ENCODE data around the gene ABCC6. TPM values are rescaled to one million over a fixed set of nuclear protein-coding genes. Genes with fewer than 3 reads are reported as not detected.
"Not testable (repeated sequence)": the region's sequence is repeated elsewhere in the genome, so short reads cannot be mapped to it uniquely, and the experiment has no call there.

Gene ABCC6
- polyA plus RNA-seq, 2 donors = 0.08 to 0.31 TPM

GRCh38 chr16:16166949-16167348 lies 56.3 kb downstream of the ABCC6 start:
- no peaks in the 10 kb centered on the region for H3K27me3 ChIP-seq (ENCODE audit: control insufficient read depth in 1 of 2, insufficient read depth in 2 of 2, low read length in 2 of 2)
- H3K27ac ChIP-seq (ENCODE audit: low read depth in 2 of 2, low read length in 1 of 2) = no peak overlapping the region
- no peaks in the 10 kb centered on the region for H3K9me3 ChIP-seq (ENCODE audit: control insufficient read depth in 2 of 2, insufficient read depth in 1 of 2, low read depth in 1 of 2, low read length in 1 of 2)
- no peaks in the 10 kb centered on the region for H3K36me3 ChIP-seq (ENCODE audit: control insufficient read depth in 2 of 2, insufficient read depth in 2 of 2, low read length in 1 of 2)
- H3K4me3 ChIP-seq (ENCODE audit: low read depth in 1 of 2, low read length in 2 of 2) = no peak overlapping the region
- H3K4me1 ChIP-seq (ENCODE audit: control insufficient read depth in 2 of 2, insufficient read depth in 2 of 2, low read length in 1 of 2) = no peaks in the 10 kb centered on the region
- WGBS, 2 donors = 34 to 41% methylated on average over 2 of the region's 2 CpGs

DNA sequence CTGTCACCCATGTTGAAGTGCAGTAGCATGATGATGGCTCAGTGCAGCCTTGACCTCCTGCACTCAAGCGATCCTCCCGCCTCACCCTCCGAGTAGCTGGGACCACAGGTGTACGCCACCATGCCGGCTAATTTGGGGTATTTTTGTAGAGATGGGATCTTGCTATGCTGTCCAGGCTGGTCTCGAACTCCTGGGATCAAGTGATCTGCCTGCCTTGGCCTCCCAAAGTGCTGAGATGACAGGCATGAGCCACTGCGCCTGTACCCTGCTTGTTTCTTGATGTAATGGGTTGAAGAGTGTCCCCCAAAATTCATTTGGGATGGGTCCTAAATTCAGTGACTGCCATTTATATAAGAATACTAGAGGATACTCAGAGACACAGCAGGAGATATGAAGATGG lies 57.2 kb downstream of the ABCC6 start:
- no peaks in the 10 kb centered on the region for H3K4me1 ChIP-seq (ENCODE audit: control insufficient read depth in 2 of 2, insufficient read depth in 2 of 2, low read length in 1 of 2)
- no peak overlapping the region for H3K4me3 ChIP-seq (ENCODE audit: low read depth in 1 of 2, low read length in 2 of 2)
- no peaks in the 10 kb centered on the region for H3K27me3 ChIP-seq (ENCODE audit: control insufficient read depth in 1 of 2, insufficient read depth in 2 of 2, low read length in 2 of 2)
- 81 to 86% methylated on average over 7 of the region's 7 CpGs for WGBS, 2 donors
- H3K9me3 ChIP-seq (ENCODE audit: control insufficient read depth in 2 of 2, insufficient read depth in 1 of 2, low read depth in 1 of 2, low read length in 1 of 2) = no peaks in the 10 kb centered on the region
- no peak overlapping the region for H3K27ac ChIP-seq (ENCODE audit: low read depth in 2 of 2, low read length in 1 of 2)
- H3K36me3 ChIP-seq (ENCODE audit: control insufficient read depth in 2 of 2, insufficient read depth in 2 of 2, low read length in 1 of 2) = no peaks in the 10 kb centered on the region

- Histone ChIP-seq H3K9me3 (ENCODE audit: control insufficient read depth in 2 of 2, insufficient read depth in 1 of 2, low read depth in 1 of 2, low read length in 1 of 2) (peaks cover 0 to 7% of the 10 kb centered on the region in 2 donors), H3K4me1 (ENCODE audit: control insufficient read depth in 2 of 2, insufficient read depth in 2 of 2, low read length in 1 of 2) (no peaks in the 10 kb centered on the region), H3K27me3 (ENCODE audit: control insufficient read depth in 1 of 2, insufficient read depth in 2 of 2, low read length in 2 of 2) (no peaks in the 10 kb centered on the region), H3K27ac (ENCODE audit: low read depth in 2 of 2, low read length in 1 of 2) (no peak overlapping the region), H3K4me3 (ENCODE audit: low read depth in 1 of 2, low read length in 2 of 2) (no peak overlapping the region), H3K36me3 (ENCODE audit: control insufficient read depth in 2 of 2, insufficient read depth in 2 of 2, low read length in 1 of 2) (no peaks in the 10 kb centered on the region)
- 72 to 77% methylated on average over 3 of the region's 3 CpGs for WGBS, 2 donors
Measured at GRCh38 chr16:16164243-16164642, 59.1 kb downstream of the ABCC6 start.

- Histone ChIP-seq H3K9me3 (ENCODE audit: control insufficient read depth in 2 of 2, insufficient read depth in 1 of 2, low read depth in 1 of 2, low read length in 1 of 2) (peaks cover 0 to 11% of the 10 kb centered on the region in 2 donors), H3K4me1 (ENCODE audit: control insufficient read depth in 2 of 2, insufficient read depth in 2 of 2, low read length in 1 of 2) (no peaks in the 10 kb centered on the region), H3K36me3 (ENCODE audit: control insufficient read depth in 2 of 2, insufficient read depth in 2 of 2, low read length in 1 of 2) (no peaks in the 10 kb centered on the region), H3K27ac (ENCODE audit: low read depth in 2 of 2, low read length in 1 of 2) (no peak overlapping the region), H3K4me3 (ENCODE audit: low read depth in 1 of 2, low read length in 2 of 2) (no peak overlapping the region), H3K27me3 (ENCODE audit: control insufficient read depth in 1 of 2, insufficient read depth in 2 of 2, low read length in 2 of 2) (no peaks in the 10 kb centered on the region)
- WGBS, 2 donors = 79 to 82% methylated on average over 5 of the region's 5 CpGs
Measured at GRCh38 chr16:16163571-16163970, 59.7 kb downstream of the ABCC6 start.

DNA sequence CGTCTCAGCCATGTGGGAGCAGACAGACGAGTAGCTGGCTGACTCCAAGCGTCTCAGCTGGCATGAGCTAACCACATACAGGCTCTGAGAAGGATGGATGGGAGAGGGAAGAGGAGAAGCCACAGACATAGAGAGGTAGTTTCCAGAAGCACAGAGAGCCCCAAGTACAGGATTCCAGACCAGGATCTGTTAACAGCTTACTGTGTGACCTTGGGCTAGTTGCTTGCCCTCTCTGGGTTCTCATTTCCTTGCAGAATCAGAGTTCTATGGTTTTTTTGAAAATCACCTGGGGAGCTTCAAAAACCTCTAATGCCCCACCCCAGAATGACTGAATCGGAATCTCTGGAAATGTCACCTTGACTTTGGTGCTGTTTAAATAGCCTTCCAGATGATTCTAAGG lies 60.2 kb downstream of the ABCC6 start:
- Histone ChIP-seq H3K4me3 (ENCODE audit: low read depth in 1 of 2, low read length in 2 of 2) (no peak overlapping the region), H3K36me3 (ENCODE audit: control insufficient read depth in 2 of 2, insufficient read depth in 2 of 2, low read length in 1 of 2) (no peaks in the 10 kb centered on the region), H3K4me1 (ENCODE audit: control insufficient read depth in 2 of 2, insufficient read depth in 2 of 2, low read length in 1 of 2) (no peaks in the 10 kb centered on the region), H3K9me3 (ENCODE audit: control insufficient read depth in 2 of 2, insufficient read depth in 1 of 2, low read depth in 1 of 2, low read length in 1 of 2) (peaks cover 0 to 11% of the 10 kb centered on the region in 2 donors), H3K27me3 (ENCODE audit: control insufficient read depth in 1 of 2, insufficient read depth in 2 of 2, low read length in 2 of 2) (no peaks in the 10 kb centered on the region), H3K27ac (ENCODE audit: low read depth in 2 of 2, low read length in 1 of 2) (no peak overlapping the region)
- 85 to 87% methylated on average over 4 of the region's 4 CpGs for whole genome bisulfite sequencing, 2 donors

DNA sequence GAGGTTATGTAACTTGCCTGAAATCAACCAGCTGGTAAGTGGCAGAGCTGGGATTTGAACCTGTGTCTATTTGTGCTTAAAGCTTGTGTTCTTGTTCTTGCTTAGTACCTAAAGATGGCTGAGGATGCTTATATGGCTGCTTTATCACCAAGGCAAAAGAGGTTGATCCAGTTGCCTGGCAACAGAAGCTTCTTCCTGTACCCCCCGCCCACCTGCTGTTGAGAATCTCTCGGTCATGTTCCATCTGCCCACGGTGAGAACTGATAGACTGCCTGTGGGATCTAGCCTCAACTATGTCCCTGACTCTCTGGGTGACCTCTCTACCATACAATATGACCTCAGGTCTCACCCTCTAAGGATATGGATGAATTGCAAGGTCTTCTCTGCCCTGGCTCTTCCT lies 60.7 kb downstream of the ABCC6 start:
- Histone ChIP-seq H3K9me3 (ENCODE audit: control insufficient read depth in 2 of 2, insufficient read depth in 1 of 2, low read depth in 1 of 2, low read length in 1 of 2) (peaks cover 0 to 11% of the 10 kb centered on the region in 2 donors), H3K27ac (ENCODE audit: low read depth in 2 of 2, low read length in 1 of 2) (no peak overlapping the region), H3K36me3 (ENCODE audit: control insufficient read depth in 2 of 2, insufficient read depth in 2 of 2, low read length in 1 of 2) (no peaks in the 10 kb centered on the region), H3K4me3 (ENCODE audit: low read depth in 1 of 2, low read length in 2 of 2) (no peak overlapping the region), H3K4me1 (ENCODE audit: control insufficient read depth in 2 of 2, insufficient read depth in 2 of 2, low read length in 1 of 2) (no peaks in the 10 kb centered on the region), H3K27me3 (ENCODE audit: control insufficient read depth in 1 of 2, insufficient read depth in 2 of 2, low read length in 2 of 2) (no peaks in the 10 kb centered on the region)
- WGBS, 2 donors = 71 to 77% methylated on average over 3 of the region's 3 CpGs

- not testable (repeated sequence) for H3K27ac ChIP-seq (ENCODE audit: low read depth in 2 of 2, low read length in 1 of 2); H3K4me1 ChIP-seq (ENCODE audit: control insufficient read depth in 2 of 2, insufficient read depth in 2 of 2, low read length in 1 of 2); H3K4me3 ChIP-seq (ENCODE audit: low read depth in 1 of 2, low read length in 2 of 2); H3K27me3 ChIP-seq (ENCODE audit: control insufficient read depth in 1 of 2, insufficient read depth in 2 of 2, low read length in 2 of 2); H3K36me3 ChIP-seq (ENCODE audit: control insufficient read depth in 2 of 2, insufficient read depth in 2 of 2, low read length in 1 of 2)
- 75 to 82% methylated on average over 5 of the region's 5 CpGs for WGBS, 2 donors
- peaks cover 0 to 11% of the 10 kb centered on the region in 2 donors for H3K9me3 ChIP-seq (ENCODE audit: control insufficient read depth in 2 of 2, insufficient read depth in 1 of 2, low read depth in 1 of 2, low read length in 1 of 2)
Measured at GRCh38 chr16:16161840-16162239, 61.5 kb downstream of the ABCC6 start.

GRCh38 chr16:16161319-16161718 lies 62.0 kb downstream of the ABCC6 start:
- Histone ChIP-seq H3K36me3 (ENCODE audit: control insufficient read depth in 2 of 2, insufficient read depth in 2 of 2, low read length in 1 of 2) (no peaks in the 10 kb centered on the region), H3K27me3 (ENCODE audit: control insufficient read depth in 1 of 2, insufficient read depth in 2 of 2, low read length in 2 of 2) (no peaks in the 10 kb centered on the region), H3K4me3 (ENCODE audit: low read depth in 1 of 2, low read length in 2 of 2) (no peak overlapping the region), H3K4me1 (ENCODE audit: control insufficient read depth in 2 of 2, insufficient read depth in 2 of 2, low read length in 1 of 2) (no peaks in the 10 kb centered on the region), H3K9me3 (ENCODE audit: control insufficient read depth in 2 of 2, insufficient read depth in 1 of 2, low read depth in 1 of 2, low read length in 1 of 2) (peaks cover 0 to 11% of the 10 kb centered on the region in 2 donors), H3K27ac (ENCODE audit: low read depth in 2 of 2, low read length in 1 of 2) (no peak overlapping the region)
- WGBS, 2 donors = 65 to 80% methylated on average over 5 of the region's 5 CpGs

DNA sequence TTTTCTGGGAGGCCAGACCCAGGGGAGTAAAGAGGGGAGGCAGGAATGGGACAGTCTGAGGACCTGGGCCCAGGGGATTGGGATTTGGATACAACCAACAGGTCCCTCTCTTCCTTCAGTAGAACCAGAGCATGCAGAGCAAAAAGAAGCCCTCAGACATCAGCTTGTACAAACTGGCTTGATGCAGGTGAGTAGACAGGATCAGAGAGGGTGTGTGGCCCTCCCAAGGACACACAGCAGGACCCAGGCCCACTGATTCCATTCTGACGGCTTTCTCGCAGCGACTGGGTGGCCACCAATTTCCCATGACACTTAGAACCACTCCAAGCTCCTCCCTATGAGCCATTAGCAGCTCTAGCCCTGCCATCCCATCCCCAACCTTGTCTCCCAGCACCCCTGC lies 63.6 kb downstream of the ABCC6 start:
- WGBS, 2 donors = 89 to 100% methylated on average over 3 of the region's 3 CpGs
- peaks cover 0 to 11% of the 10 kb centered on the region in 2 donors for H3K9me3 ChIP-seq (ENCODE audit: control insufficient read depth in 2 of 2, insufficient read depth in 1 of 2, low read depth in 1 of 2, low read length in 1 of 2)

DNA sequence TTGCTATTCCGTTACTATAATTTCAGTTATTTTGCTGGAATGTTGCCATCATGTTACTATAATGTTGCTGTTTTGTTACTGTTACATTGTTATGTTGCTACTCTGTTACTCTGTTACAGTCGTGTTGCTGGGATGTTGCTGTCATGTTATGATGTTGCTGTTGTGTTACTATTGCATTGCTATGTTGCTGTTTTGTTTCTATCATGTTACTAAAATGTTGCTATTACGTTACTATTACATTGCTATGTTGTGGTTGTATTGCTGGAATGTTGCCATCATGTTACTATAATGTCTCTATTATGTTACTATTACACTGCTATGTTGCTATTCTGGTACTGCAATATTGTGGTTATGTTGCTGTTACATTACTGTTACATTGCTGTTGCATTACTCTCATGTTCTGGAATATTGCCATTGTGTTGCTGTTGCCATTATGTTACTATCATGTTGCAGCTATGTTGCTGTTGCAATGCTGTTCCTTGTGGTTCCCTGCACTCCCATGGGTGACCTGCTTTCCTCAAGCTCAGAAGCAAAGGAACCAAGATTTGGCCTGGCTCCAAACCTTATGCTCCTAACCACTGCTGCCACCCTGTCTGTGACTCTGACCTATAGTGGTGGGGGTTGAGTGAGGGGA lies 64.4 kb downstream of the ABCC6 start:
- Histone ChIP-seq H3K9me3 (ENCODE audit: control insufficient read depth in 2 of 2, insufficient read depth in 1 of 2, low read depth in 1 of 2, low read length in 1 of 2) (peaks cover 0 to 11% of the 10 kb centered on the region in 2 donors), H3K4me3 (ENCODE audit: low read depth in 1 of 2, low read length in 2 of 2) (no peak overlapping the region), H3K27ac (ENCODE audit: low read depth in 2 of 2, low read length in 1 of 2) (no peak overlapping the region), H3K36me3 (ENCODE audit: control insufficient read depth in 2 of 2, insufficient read depth in 2 of 2, low read length in 1 of 2) (no peaks in the 10 kb centered on the region), H3K4me1 (ENCODE audit: control insufficient read depth in 2 of 2, insufficient read depth in 2 of 2, low read length in 1 of 2) (no peaks in the 10 kb centered on the region), H3K27me3 (ENCODE audit: control insufficient read depth in 1 of 2, insufficient read depth in 2 of 2, low read length in 2 of 2) (no peaks in the 10 kb centered on the region)
- WGBS, 2 donors = 78 to 83% methylated on average over 3 of the region's 3 CpGs

More for the DNA sequence above, 63.6 kb downstream of the ABCC6 start:
- no peaks in the 10 kb centered on the region for H3K36me3 ChIP-seq (ENCODE audit: control insufficient read depth in 2 of 2, insufficient read depth in 2 of 2, low read length in 1 of 2)
- H3K27me3 ChIP-seq (ENCODE audit: control insufficient read depth in 1 of 2, insufficient read depth in 2 of 2, low read length in 2 of 2) = no peaks in the 10 kb centered on the region
- H3K4me3 ChIP-seq (ENCODE audit: low read depth in 1 of 2, low read length in 2 of 2) = no peak overlapping the region
- H3K27ac ChIP-seq (ENCODE audit: low read depth in 2 of 2, low read length in 1 of 2) = no peak overlapping the region
- H3K4me1 ChIP-seq (ENCODE audit: control insufficient read depth in 2 of 2, insufficient read depth in 2 of 2, low read length in 1 of 2) = no peaks in the 10 kb centered on the region
